Activated CD4-positive, CD25-positive, alpha-beta regulatory T cell treated with anti-CD3 and anti-CD28 coated beads, Interleukin-2, amount 50 U/mL, for 24 hours (primary cell): ENCODE measurements around the gene PLA2G3.

Experiments
- ATAC-seq, 2 donors: fragments of 150-1000 bp; cut with Tn5 transposase; one replicate each; pipeline ENCODE4 v1.10.0; 2021; ENCODE audit warnings: mild to moderate bottlenecking in 1 of 2, moderate library complexity in 1 of 2

Gene PLA2G3

DNA sequence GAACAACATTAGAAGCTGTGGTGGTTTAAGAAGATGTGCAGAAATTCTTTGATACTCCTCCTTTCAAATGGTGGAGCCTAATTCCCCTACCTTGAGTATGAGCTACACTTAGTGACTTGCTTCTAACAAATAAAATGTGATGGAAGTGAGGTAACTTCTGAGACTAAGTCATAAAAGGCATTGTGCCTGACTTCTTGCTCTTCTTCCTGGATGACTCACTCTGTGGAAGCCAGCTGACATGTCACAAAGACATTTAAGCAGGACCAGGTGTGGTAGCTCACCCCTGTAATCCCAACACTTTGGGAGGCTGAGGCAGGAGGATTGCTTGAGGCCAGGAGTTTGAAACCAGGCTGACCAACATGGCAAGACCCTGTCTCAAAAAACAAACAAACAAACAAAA lies 3.9 kb upstream of the PLA2G3 start:
- ATAC-seq = peak; percentile 58 to 71

DNA sequence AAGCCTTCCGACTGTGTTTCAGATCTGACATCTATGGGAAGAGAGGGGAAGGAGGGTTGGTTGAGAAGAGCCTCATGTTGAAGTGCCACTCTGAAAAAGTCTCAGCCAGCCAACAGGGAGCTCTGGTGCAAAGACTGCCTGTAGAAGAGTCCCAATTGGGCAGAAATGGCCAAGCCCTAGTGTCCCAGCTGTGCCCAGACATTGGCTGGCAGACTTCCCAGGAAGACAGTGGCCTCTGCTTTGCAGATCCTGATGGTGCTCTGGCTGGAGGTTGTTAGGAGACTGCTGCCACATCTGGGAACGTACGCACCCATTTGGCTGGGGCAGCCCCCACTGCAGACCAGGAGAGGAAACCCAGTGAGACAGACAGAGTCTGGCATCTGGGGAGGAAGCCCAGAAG lies 3.2 kb upstream of the PLA2G3 start:
- no peak for ATAC-seq

- ATAC-seq = no peak
These were observed 2.7 kb upstream of the PLA2G3 start for GRCh38 chr22:31143038-31143437.

GRCh38 chr22:31142285-31142684 lies 2.0 kb upstream of the PLA2G3 start:
- no peak for ATAC-seq

GRCh38 chr22:31141551-31141950 lies 1.2 kb upstream of the PLA2G3 start:
- no peak for ATAC-seq

GRCh38 chr22:31140746-31141145 lies 438 bp upstream of the PLA2G3 start:
- ATAC-seq = no peak

DNA sequence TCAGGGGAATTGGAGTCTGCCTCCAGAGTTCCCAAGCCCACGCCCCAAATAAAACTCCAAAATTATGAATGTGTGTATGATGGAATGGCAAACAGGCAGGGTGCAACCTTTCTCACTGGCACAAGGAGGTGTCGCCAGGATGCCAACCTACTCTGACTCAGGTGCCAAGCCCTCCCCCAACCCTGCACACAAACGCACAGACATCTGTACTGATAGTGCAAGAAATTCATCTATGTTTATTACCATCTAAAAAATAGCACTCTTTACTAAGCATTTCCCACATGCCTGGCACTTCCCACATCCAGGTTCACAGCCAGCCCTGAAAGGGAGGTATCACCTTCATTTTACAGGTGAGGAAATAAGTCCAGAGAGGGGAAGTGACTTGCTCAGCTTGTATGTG lies 1.2 kb downstream of the PLA2G3 start:
- ATAC-seq = no peak

GRCh38 chr22:31138126-31138525 lies 2.2 kb downstream of the PLA2G3 start:
- no peak for ATAC-seq

GRCh38 chr22:31137721-31138120 lies 2.6 kb downstream of the PLA2G3 start:
- ATAC-seq = no peak

DNA sequence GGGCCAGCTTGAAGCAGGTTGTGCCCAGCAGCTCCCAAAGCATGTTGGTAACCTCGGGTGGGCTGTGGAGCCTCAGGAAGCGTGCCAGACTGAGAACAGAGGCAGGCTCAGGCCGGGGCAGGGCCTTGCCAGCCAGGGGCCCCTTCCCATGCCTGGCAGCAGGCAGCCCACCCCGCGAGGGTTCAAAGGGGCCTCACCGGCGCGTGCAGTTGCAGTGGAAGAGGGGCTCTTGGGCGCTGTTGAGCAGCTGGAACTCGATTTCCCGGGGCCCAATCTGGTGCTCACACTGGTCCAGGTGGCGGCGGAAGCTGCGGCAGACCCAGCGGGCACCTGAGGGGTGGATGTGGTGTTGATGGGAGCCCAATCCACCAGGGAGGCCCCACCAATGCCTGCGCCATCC lies 3.6 kb downstream of the PLA2G3 start:
- ATAC-seq = no peak

GRCh38 chr22:31136155-31136554 lies 4.2 kb downstream of the PLA2G3 start:
- ATAC-seq = no peak

- ATAC-seq = no peak
These were observed 4.6 kb downstream of the PLA2G3 start for GRCh38 chr22:31135706-31136105.

DNA sequence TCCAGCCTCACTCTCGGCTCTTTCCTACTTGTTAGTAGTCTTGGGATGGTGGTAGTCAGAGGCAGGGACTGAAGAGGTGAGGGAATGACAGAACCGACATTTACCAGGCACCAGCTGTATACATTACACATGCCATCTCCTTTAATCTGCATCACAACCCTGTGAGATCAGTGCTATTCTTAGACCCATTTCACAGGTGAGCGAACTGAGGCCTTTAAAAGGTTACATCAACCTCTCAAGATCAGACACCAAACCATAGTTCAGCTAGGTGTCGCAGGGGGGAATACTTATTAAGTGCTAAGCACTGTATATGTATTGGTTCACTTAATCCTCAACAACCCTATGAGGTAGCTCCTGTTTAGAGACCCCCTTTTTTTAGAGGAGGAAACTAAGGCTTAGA lies 5.6 kb downstream of the PLA2G3 start:
- ATAC-seq = no peak

DNA sequence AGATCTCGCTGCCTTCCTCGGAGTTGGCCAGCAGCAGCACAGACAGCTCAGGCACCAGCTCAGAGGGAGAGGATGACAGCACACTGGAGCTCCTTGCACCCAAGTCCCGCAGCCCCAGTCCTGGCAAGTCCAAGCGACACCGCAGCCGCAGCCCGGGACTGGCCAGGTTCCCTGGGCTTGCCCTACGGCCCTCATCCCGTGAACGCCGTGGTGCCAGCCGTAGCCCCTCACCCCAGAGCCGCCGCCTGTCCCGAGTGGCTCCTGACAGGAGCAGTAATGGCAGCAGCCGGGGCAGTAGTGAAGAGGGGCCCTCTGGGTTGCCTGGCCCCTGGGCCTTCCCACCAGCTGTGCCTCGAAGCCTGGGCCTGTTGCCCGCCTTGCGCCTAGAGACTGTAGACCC lies 6.4 kb downstream of the PLA2G3 start:
- ATAC-seq = no peak

- no peak for ATAC-seq
These were observed 9.4 kb downstream of the PLA2G3 start for GRCh38 chr22:31130873-31131272.

DNA sequence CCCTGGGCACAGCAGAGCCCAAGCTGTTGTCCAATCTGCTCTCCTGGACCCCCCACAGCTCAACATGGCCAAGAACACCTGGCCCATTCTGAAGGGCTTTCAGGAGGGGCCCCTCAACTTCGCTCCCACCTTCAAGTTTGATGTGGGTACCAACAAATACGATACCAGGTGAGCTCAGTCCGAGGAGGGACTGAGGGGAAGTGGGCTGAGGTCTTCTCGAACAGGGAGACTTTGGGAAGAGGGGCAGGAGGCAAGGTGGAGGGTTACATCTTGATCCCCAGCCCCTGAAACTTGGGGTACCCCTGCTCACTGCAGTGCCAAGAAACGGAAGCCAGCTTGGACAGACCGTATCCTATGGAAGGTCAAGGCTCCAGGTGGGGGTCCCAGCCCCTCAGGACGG lies 12.2 kb downstream of the PLA2G3 start:
- no peak for ATAC-seq

DNA sequence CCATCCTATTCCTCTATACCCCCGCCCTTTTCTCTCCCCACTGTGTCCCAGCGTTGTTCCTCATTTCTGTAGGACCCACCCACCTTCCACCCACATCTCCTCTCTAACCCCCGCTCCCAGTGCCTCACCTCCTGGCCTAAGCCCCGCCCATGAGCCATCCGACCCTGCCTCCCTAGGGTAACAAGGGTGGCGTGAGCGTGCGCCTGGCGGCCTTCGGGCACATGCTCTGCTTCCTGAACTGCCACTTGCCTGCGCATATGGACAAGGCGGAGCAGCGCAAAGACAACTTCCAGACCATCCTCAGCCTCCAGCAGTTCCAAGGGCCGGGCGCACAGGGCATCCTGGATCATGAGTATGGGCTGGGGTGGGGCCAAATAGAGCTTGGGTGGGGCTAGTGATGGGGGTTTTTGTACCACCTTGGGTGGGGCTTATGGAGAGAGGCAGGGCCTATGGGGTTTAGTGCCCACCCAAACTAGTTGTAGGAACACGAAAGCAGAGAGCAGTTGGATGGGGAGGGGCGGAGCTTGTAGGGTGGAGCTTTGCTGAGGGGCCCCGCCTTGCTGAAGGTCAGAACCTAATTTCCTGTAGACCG lies 13.0 kb downstream of the PLA2G3 start:
- ATAC-seq = no peak

DNA sequence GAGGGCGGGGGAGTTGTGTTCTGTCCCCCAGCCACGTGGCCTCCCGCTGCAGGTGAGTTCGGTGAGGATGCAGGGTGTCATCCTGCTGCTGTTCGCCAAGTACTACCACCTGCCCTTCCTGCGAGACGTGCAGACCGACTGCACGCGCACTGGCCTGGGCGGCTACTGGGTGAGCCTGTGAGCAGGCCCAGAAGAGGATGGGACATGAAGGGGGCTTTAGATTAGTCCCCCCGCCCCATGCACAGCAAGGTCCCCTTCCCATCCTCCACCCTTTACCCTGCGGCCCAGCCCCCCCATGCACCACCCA lies 13.5 kb downstream of the PLA2G3 start:
- ATAC-seq = no peak

GRCh38 chr22:31126128-31126868 lies 14.0 kb downstream of the PLA2G3 start:
- ATAC-seq = no peak

- no peak for ATAC-seq
These were observed 14.7 kb downstream of the PLA2G3 start for GRCh38 chr22:31125521-31126117.

DNA sequence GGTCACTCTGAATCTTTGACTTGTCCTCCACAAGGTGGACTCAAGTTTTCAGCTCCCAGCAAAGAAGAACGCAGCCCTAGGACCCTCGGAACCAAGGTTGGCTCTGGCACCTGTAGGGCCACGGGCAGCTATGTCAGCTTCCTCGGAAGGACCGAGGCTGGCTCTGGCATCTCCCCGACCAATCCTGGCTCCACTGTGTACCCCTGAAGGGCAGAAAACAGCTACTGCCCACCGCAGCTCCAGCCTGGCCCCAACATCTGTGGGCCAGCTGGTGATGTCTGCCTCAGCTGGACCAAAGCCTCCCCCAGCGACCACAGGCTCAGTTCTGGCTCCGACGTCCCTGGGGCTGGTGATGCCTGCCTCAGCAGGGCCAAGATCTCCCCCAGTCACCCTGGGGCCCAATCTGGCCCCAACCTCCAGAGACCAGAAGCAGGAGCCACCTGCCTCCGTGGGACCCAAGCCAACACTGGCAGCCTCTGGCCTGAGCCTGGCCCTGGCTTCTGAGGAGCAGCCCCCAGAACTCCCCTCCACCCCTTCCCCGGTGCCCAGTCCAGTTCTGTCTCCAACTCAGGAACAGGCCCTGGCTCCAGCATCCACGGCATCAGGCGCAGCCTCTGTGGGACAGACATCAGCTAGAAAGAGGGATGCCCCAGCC lies 15.4 kb downstream of the PLA2G3 start:
- ATAC-seq = no peak

DNA sequence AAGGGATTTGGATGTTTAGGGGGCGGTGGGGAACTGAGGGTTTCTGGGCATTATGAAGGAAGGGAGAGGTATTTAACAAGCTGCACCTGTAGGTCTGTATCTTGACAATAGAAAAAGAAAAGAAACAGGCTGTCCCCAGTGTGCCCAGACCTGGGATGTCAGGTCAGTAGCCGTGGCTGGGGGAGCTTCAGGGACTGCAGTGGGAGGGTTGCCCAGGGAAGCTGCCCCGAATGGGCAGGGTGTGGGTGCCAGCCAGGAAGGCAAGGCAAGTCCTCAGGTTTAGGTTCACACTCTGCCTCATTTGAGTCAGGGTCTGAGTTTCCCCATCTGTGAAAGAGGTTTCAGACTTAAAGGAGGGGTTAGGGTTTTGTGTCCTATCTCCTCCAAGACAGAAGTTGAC lies 16.0 kb downstream of the PLA2G3 start:
- no peak for ATAC-seq

GRCh38 chr22:31123292-31123602 lies 17.1 kb downstream of the PLA2G3 start:
- ATAC-seq = no peak

- no peak for ATAC-seq
These were observed 17.6 kb downstream of the PLA2G3 start, which contains the start of gene INPP5J for GRCh38 chr22:31122532-31123291. Gene INPP5J (plus strand): TSS chr22:31122966. CDS start chr22:31123015, 49 bp downstream.
